ENCODE results near the gene LSR.

Gene LSR

DNA sequence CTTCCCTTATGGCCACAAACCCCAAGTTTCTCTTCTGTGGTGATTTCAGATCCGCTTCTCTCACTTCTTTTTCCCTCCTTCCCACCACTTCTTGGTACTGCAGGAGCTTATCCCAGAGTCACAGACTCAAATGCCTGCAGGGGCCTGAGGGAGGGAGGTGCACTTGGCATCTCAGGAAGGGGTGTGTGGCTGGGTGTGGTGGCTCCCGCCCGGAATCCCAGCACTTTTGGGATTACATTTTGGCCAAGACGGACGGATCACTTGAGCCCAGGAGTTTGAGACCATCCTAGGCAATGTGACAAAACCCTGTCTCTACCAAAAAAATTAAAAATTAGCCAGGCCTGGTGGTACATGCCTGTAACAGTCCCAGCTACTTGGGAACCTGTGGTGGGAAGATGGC is 25.5 kb downstream of the LSR start:
- peaks cover 86% of the 10 kb centered on the region for H3K36me3 ChIP-seq (ENCODE audit: insufficient read depth, low read length)
- no peaks in the 10 kb centered on the region for H3F3A ChIP-seq (ENCODE audit: insufficient read depth, low read length)
- no peak overlapping the region for H3K4me2 ChIP-seq (ENCODE audit: low read length)
- H4K20me1 ChIP-seq (ENCODE audit: insufficient read depth, low read length): no peaks in the 10 kb centered on the region
- TF ChIP-seq, protein P1, sequence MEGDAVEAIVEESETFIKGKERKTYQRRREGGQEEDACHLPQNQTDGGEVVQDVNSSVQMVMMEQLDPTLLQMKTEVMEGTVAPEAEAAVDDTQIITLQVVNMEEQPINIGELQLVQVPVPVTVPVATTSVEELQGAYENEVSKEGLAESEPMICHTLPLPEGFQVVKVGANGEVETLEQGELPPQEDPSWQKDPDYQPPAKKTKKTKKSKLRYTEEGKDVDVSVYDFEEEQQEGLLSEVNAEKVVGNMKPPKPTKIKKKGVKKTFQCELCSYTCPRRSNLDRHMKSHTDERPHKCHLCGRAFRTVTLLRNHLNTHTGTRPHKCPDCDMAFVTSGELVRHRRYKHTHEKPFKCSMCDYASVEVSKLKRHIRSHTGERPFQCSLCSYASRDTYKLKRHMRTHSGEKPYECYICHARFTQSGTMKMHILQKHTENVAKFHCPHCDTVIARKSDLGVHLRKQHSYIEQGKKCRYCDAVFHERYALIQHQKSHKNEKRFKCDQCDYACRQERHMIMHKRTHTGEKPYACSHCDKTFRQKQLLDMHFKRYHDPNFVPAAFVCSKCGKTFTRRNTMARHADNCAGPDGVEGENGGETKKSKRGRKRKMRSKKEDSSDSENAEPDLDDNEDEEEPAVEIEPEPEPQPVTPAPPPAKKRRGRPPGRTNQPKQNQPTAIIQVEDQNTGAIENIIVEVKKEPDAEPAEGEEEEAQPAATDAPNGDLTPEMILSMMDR (IDR thresholded peaks at IDR 0.05; ENCODE audit: low read length): no peak
- no peak for TF ChIP-seq EZH2 (IDR thresholded peaks at IDR 0.05; ENCODE audit: borderline replicate concordance, low read length)
- H3K4me1 ChIP-seq (ENCODE audit: insufficient read depth, low read length, severe bottlenecking): peaks cover 6% of the 10 kb centered on the region
- H3K9me3 ChIP-seq (ENCODE audit: low read length): no peaks in the 10 kb centered on the region
- H2AFZ ChIP-seq (ENCODE audit: low read length): no peak overlapping the region
- no peaks in the 10 kb centered on the region for H3K79me2 ChIP-seq (ENCODE audit: insufficient read depth, low read length)
- H3K9me2 ChIP-seq (ENCODE audit: low read depth, low read length): no peaks in the 10 kb centered on the region
- no peaks in the 10 kb centered on the region for H3K27me3 ChIP-seq (ENCODE audit: insufficient read depth, low read length)
- no peak overlapping the region for H3K4me3 ChIP-seq (ENCODE audit: low read depth, low read length, poor library complexity, severe bottlenecking)
- H3K27ac ChIP-seq (ENCODE audit: low read depth, low read length, poor library complexity, severe bottlenecking): no peak overlapping the region
- no peak overlapping the region for H3K9ac ChIP-seq (ENCODE audit: low read length)

DNA sequence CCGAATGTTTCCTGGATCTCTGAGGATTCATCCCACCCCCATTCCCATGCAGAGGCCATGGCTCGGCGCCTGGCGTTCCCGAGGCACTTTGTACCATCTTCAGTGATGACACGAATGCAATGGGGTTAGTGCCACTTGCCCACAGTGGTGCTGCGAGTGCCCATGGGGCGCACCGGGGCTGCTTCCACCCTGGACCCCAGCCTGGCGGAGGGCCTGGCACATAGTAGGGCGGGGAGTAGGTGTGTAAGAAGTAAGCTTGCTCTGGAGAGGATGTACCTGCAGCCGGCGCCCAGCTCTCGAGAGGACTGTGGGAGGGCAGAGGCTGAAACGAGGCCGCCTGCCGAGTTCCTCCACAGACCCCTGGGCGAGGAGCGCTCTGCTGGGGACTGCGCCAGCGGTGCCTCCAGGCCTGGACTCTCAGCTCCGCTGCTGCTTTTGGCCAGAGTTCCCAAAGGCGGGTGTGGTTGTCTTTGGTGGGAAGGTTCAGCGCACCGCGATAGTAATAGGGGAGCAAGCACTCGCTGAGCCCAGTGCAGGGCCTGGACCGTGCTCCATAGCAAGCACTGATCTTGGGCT is 28.0 kb downstream of the LSR start:
- Histone ChIP-seq H3K9me3 (ENCODE audit: low read length) (no peaks in the 10 kb centered on the region), H3F3A (ENCODE audit: insufficient read depth, low read length) (no peaks in the 10 kb centered on the region; the same call in 1 of the 2 replicates), H4K20me1 (ENCODE audit: insufficient read depth, low read length) (no peaks in the 10 kb centered on the region), H3K9ac (ENCODE audit: low read length) (no peak overlapping the region), H3K36me3 (ENCODE audit: insufficient read depth, low read length) (peaks cover 71% of the 10 kb centered on the region), H3K27me3 (ENCODE audit: insufficient read depth, low read length) (no peaks in the 10 kb centered on the region), H3K4me3 (ENCODE audit: low read depth, low read length, poor library complexity, severe bottlenecking) (no peak overlapping the region), H3K79me2 (ENCODE audit: insufficient read depth, low read length) (no peaks in the 10 kb centered on the region), H3K4me2 (ENCODE audit: low read length) (no peak overlapping the region), H3K4me1 (ENCODE audit: insufficient read depth, low read length, severe bottlenecking) (peaks cover 3% of the 10 kb centered on the region), H3K9me2 (ENCODE audit: low read depth, low read length) (no peaks in the 10 kb centered on the region), H2AFZ (ENCODE audit: low read length) (no peak overlapping the region), H3K27ac (ENCODE audit: low read depth, low read length, poor library complexity, severe bottlenecking) (no peak overlapping the region)
- no peak for TF ChIP-seq EZH2 (IDR thresholded peaks at IDR 0.05; ENCODE audit: borderline replicate concordance, low read length)
- TF ChIP-seq, protein P1 (IDR thresholded peaks at IDR 0.05; ENCODE audit: low read length): no peak

DNA sequence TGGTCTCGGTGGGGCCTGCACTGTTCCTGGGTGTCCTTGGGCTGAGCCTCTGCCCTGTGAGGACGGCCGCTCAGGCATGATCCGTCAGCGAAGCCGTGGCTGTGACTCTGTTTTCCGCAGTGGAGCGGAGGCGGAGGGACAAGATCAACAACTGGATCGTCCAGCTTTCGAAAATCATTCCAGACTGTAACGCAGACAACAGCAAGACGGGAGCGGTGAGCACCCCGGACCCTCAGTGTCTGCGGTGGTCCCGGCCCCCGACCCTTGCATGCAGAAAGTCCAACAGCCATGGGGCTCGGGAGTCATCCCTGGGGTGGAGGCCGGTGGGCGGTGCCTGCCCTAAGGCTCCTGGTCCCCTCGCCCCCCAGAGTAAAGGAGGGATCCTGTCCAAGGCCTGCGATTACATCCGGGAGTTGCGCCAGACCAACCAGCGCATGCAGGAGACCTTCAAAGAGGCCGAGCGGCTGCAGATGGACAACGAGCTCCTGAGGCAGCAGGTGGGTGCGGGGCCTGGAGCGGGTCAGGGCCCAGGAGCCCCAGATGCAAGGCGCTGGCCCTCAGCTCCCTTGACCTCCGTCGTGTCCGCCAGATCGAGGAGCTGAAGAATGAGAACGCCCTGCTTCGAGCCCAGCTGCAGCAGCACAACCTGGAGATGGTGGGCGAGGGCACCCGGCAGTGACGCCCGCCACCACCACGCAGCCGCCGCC is 29.9 kb downstream of the LSR start:
- no peak overlapping the region for H3K27ac ChIP-seq (ENCODE audit: low read depth, low read length, poor library complexity, severe bottlenecking)
- no peaks in the 10 kb centered on the region for H3K9me3 ChIP-seq (ENCODE audit: low read length)
- peaks cover 54% of the 10 kb centered on the region for H3K36me3 ChIP-seq (ENCODE audit: insufficient read depth, low read length)
- no peak overlapping the region for H3K4me2 ChIP-seq (ENCODE audit: low read length)
- no peak overlapping the region for H3K9ac ChIP-seq (ENCODE audit: low read length)
- no peak for TF ChIP-seq EZH2 (IDR thresholded peaks at IDR 0.05; ENCODE audit: borderline replicate concordance, low read length)
- TF ChIP-seq, protein P1 (IDR thresholded peaks at IDR 0.05; ENCODE audit: low read length): no peak
- no peaks in the 10 kb centered on the region for H3K79me2 ChIP-seq (ENCODE audit: insufficient read depth, low read length)
- no peak overlapping the region for H3K4me3 ChIP-seq (ENCODE audit: low read depth, low read length, poor library complexity, severe bottlenecking)
- H2AFZ ChIP-seq (ENCODE audit: low read length): no peak overlapping the region
- H4K20me1 ChIP-seq (ENCODE audit: insufficient read depth, low read length): no peaks in the 10 kb centered on the region
- peaks cover 9% of the 10 kb centered on the region for H3K4me1 ChIP-seq (ENCODE audit: insufficient read depth, low read length, severe bottlenecking)
- H3K9me2 ChIP-seq (ENCODE audit: low read depth, low read length): no peaks in the 10 kb centered on the region
- H3K27me3 ChIP-seq (ENCODE audit: insufficient read depth, low read length): peaks cover 5% of the 10 kb centered on the region; the same call in 1 of the 2 replicates
- H3F3A ChIP-seq (ENCODE audit: insufficient read depth, low read length): no peaks in the 10 kb centered on the region; the same call in 1 of the 2 replicates
